Measurements from ENCODE around the gene BID. TPM values are rescaled to one million over a fixed set of nuclear protein-coding genes. Genes with fewer than 3 reads are reported as not detected.

BID gene
- total RNA-seq, 1 donor from 2014 or later = 36.4 TPM

- TF ChIP-seq, protein P1, sequence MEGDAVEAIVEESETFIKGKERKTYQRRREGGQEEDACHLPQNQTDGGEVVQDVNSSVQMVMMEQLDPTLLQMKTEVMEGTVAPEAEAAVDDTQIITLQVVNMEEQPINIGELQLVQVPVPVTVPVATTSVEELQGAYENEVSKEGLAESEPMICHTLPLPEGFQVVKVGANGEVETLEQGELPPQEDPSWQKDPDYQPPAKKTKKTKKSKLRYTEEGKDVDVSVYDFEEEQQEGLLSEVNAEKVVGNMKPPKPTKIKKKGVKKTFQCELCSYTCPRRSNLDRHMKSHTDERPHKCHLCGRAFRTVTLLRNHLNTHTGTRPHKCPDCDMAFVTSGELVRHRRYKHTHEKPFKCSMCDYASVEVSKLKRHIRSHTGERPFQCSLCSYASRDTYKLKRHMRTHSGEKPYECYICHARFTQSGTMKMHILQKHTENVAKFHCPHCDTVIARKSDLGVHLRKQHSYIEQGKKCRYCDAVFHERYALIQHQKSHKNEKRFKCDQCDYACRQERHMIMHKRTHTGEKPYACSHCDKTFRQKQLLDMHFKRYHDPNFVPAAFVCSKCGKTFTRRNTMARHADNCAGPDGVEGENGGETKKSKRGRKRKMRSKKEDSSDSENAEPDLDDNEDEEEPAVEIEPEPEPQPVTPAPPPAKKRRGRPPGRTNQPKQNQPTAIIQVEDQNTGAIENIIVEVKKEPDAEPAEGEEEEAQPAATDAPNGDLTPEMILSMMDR (conservative IDR thresholded peaks at IDR 0.05) = peak; percentile 63
- H3K27ac Mint-ChIP-seq = no peak overlapping the region
- no peaks in the 10 kb centered on the region for H3K9me3 Mint-ChIP-seq
- H3K4me3 Mint-ChIP-seq = no peak overlapping the region
- H3K36me3 Mint-ChIP-seq = no peaks in the 10 kb centered on the region
- no peaks in the 10 kb centered on the region for H3K27me3 Mint-ChIP-seq
- H3K4me1 Mint-ChIP-seq (ENCODE audit: unreplicated experiment) = peaks cover 15% of the 10 kb centered on the region
- DNase-seq (ENCODE audit: extremely low spot score, unreplicated experiment) = no peak
Measured at GRCh38 chr22:17785185-17786184, 11.2 kb upstream of the BID start.

DNA sequence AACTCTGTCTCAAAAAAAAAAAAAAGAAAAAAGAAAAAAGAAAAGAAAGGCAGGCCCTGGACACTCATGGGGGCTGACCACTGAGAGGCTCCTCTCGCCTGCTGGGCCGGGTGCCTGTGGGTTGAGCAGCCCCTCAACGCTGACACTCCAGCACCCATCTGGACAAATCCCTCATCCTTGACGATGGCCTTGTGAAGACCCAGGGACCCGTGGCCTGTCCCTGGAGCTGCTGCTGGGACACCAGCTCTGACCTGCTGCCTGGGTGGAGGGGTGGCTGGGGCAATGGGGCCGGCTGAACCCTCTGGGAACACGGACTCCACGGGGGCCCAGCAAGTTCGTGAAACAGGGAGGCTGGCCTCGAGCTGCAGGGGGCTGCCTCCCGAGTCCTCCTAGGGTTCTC lies 10.5 kb upstream of the BID start:
- Mint-ChIP-seq H3K4me1 (ENCODE audit: unreplicated experiment) (peaks cover 15% of the 10 kb centered on the region), H3K27me3 (no peaks in the 10 kb centered on the region), H3K27ac (no peak overlapping the region), H3K9me3 (no peaks in the 10 kb centered on the region), H3K4me3 (no peak overlapping the region), H3K36me3 (no peaks in the 10 kb centered on the region)
- TF ChIP-seq, protein P1 (conservative IDR thresholded peaks at IDR 0.05) = no peak
- no peak for DNase-seq (ENCODE audit: extremely low spot score, unreplicated experiment)

- H3K9me3 Mint-ChIP-seq = no peaks in the 10 kb centered on the region
- H3K36me3 Mint-ChIP-seq = no peaks in the 10 kb centered on the region
- H3K27ac Mint-ChIP-seq = no peak overlapping the region
- TF ChIP-seq, protein P1 (conservative IDR thresholded peaks at IDR 0.05) = no peak
- H3K4me3 Mint-ChIP-seq = no peak overlapping the region
- H3K27me3 Mint-ChIP-seq = no peaks in the 10 kb centered on the region
- no peak for DNase-seq (ENCODE audit: extremely low spot score, unreplicated experiment)
- peaks cover 22% of the 10 kb centered on the region for H3K4me1 Mint-ChIP-seq (ENCODE audit: unreplicated experiment)
Measured at GRCh38 chr22:17783773-17784480, 9.7 kb upstream of the BID start.

GRCh38 chr22:17783312-17783711 lies 9.0 kb upstream of the BID start:
- Mint-ChIP-seq H3K27me3 (no peaks in the 10 kb centered on the region), H3K9me3 (no peaks in the 10 kb centered on the region), H3K36me3 (no peaks in the 10 kb centered on the region), H3K27ac (no peak overlapping the region), H3K4me1 (ENCODE audit: unreplicated experiment) (peaks cover 23% of the 10 kb centered on the region), H3K4me3 (no peak overlapping the region)
- DNase-seq (ENCODE audit: extremely low spot score, unreplicated experiment) = no peak
- TF ChIP-seq, protein P1 (conservative IDR thresholded peaks at IDR 0.05) = no peak

DNA sequence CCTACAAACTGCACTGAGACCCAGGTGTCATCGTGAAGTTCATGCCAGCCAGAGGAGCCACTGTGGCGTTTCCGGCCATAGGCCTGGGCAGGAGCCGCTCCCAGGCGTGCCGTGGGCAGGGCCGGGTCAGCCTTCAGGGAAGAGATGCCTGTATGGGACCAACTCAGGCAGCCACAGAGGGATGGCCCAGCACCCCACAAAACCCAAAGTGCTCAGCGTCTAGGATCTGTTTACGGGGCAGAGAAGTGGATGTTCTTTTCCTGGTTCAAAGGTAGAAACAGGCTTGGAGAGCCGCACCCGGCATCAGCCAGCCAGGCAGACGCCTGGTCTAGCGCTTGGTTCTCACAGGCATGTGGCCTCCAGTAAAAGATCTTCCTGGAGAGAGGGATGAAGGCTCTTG lies 8.4 kb upstream of the BID start:
- Mint-ChIP-seq H3K27me3 (peaks cover 3% of the 10 kb centered on the region), H3K27ac (no peak overlapping the region), H3K36me3 (no peaks in the 10 kb centered on the region), H3K4me3 (no peak overlapping the region), H3K9me3 (no peaks in the 10 kb centered on the region), H3K4me1 (ENCODE audit: unreplicated experiment) (peaks cover 26% of the 10 kb centered on the region)
- no peak for DNase-seq (ENCODE audit: extremely low spot score, unreplicated experiment)
- TF ChIP-seq, protein P1 (conservative IDR thresholded peaks at IDR 0.05) = no peak

All from type B pancreatic cell (in vitro differentiated cells).